ENCODE data around the gene PEAK1. TPM values are rescaled to one million over a fixed set of nuclear protein-coding genes. Genes with fewer than 3 reads are reported as not detected.

Gene PEAK1
- polyA plus RNA-seq, 2 of the 4 experiments (the other 2 are of a cell fraction), result 7.5 to 13.7 TPM

DNA sequence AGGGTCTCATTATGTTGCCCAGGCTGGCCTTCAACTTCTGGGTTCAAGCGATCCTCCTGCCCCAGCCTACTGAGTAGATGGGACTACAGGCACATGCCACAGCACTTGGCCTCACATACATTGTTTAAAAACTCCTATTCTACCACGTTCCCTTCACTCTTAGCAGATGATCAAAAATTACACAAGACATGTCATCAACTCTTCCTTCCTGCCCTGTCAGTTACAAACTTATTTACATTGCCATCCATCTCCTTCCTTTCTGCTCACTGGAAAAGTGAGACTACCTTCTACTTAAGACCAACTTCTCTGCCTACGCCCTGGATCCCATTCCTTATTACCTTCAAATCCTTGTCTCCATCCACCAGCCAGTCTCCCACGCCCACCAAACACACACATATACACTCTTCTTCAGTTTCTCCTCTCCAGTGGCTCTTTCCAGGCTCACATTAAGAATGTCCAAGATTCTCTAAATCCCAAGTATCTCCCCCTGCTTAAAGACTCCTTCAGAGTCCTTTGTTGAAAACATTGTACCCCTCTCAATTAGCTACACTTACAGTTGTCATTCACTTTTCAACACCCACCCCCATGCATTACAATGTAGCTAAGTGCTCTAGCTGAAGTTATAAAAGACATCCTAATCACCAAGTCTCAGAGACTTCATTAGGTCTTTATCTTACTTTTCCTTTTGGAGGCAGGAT, 4.3 kb downstream of the PEAK1 start:
- DNase-seq (ENCODE audit: low read depth in 1 of 2, low spot score in 1 of 2) (no peak), FAIRE-seq (no peak), ATAC-seq (no peak)
- CTCF ChIA-PET, result interaction anchor here (0.6 kb wide), 1 partner anchor 392 kb away, joined by 3 read pairs; no protein-coding TSS in a partner anchor
- POLR2A ChIA-PET, result no interaction called here
- Histone ChIP-seq H3K9me3 (no peaks in the 10 kb centered on the region), H3K4me2 (no peak overlapping the region), H3K27ac (no peak overlapping the region), H3K4me3 (no peak overlapping the region), H3K4me1 (peaks cover 18% of the 10 kb centered on the region)
- no peak for TF ChIP-seq FOSL2 (IDR thresholded peaks at IDR 0.05)
- no peak for TF ChIP-seq FOSL2 (CRISPR knock-in tag; IDR thresholded peaks at IDR 0.05)
- TF ChIP-seq ZC3H11A (IDR thresholded peaks at IDR 0.05), result no peak
- no peak for TF ChIP-seq HOXB13 (CRISPR knock-in tag; IDR thresholded peaks at IDR 0.05; ENCODE audit: low read depth)
- no peak for TF ChIP-seq FOSB (CRISPR knock-in tag; IDR thresholded peaks at IDR 0.05)
- no peak for TF ChIP-seq RARB (CRISPR knock-in tag; IDR thresholded peaks at IDR 0.05)
- TF ChIP-seq CBX2 (IDR thresholded peaks at IDR 0.05; ENCODE audit: borderline replicate concordance, low read depth), result no peak
- TF ChIP-seq, protein P1, sequence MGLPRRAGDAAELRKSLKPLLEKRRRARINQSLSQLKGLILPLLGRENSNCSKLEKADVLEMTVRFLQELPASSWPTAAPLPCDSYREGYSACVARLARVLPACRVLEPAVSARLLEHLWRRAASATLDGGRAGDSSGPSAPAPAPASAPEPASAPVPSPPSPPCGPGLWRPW (IDR thresholded peaks at IDR 0.05), result no peak
- no peak for TF ChIP-seq MYC (IDR thresholded peaks at IDR 0.05; ENCODE audit: borderline replicate concordance, low read length)
- TF ChIP-seq EHMT2 (IDR thresholded peaks at IDR 0.05; ENCODE audit: low read depth), result no peak
- TF ChIP-seq, protein P2, sequence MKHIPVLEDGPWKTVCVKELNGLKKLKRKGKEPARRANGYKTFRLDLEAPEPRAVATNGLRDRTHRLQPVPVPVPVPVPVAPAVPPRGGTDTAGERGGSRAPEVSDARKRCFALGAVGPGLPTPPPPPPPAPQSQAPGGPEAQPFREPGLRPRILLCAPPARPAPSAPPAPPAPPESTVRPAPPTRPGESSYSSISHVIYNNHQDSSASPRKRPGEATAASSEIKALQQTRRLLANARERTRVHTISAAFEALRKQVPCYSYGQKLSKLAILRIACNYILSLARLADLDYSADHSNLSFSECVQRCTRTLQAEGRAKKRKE (CRISPR knock-in tag; IDR thresholded peaks at IDR 0.05; ENCODE audit: low read depth), result no peak
- TF ChIP-seq, protein P3, sequence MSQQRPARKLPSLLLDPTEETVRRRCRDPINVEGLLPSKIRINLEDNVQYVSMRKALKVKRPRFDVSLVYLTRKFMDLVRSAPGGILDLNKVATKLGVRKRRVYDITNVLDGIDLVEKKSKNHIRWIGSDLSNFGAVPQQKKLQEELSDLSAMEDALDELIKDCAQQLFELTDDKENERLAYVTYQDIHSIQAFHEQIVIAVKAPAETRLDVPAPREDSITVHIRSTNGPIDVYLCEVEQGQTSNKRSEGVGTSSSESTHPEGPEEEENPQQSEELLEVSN (IDR thresholded peaks at IDR 0.05; ENCODE audit: borderline replicate concordance, low read depth), result no peak
- TF ChIP-seq, protein P4, sequence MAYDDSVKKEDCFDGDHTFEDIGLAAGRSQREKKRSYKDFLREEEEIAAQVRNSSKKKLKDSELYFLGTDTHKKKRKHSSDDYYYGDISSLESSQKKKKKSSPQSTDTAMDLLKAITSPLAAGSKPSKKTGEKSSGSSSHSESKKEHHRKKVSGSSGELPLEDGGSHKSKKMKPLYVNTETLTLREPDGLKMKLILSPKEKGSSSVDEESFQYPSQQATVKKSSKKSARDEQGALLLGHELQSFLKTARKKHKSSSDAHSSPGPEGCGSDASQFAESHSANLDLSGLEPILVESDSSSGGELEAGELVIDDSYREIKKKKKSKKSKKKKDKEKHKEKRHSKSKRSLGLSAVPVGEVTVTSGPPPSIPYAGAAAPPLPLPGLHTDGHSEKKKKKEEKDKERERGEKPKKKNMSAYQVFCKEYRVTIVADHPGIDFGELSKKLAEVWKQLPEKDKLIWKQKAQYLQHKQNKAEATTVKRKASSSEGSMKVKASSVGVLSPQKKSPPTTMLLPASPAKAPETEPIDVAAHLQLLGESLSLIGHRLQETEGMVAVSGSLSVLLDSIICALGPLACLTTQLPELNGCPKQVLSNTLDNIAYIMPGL (CRISPR knock-in tag; IDR thresholded peaks at IDR 0.05; ENCODE audit: borderline replicate concordance), result no peak
- no peak for TF ChIP-seq MAFK (IDR thresholded peaks at IDR 0.05; ENCODE audit: partially characterized antibody)
- no peak for TF ChIP-seq BHLHE40 (IDR thresholded peaks at IDR 0.05; ENCODE audit: low read depth, low read length)
- no peak for TF ChIP-seq POLR2AphosphoS2 (conservative IDR thresholded peaks at IDR 0.05; ENCODE audit: low read length)
- WGBS (ENCODE audit: missing lambda C conversion rate), result 87% methylated on average over 4 of the region's 4 CpGs

DNA sequence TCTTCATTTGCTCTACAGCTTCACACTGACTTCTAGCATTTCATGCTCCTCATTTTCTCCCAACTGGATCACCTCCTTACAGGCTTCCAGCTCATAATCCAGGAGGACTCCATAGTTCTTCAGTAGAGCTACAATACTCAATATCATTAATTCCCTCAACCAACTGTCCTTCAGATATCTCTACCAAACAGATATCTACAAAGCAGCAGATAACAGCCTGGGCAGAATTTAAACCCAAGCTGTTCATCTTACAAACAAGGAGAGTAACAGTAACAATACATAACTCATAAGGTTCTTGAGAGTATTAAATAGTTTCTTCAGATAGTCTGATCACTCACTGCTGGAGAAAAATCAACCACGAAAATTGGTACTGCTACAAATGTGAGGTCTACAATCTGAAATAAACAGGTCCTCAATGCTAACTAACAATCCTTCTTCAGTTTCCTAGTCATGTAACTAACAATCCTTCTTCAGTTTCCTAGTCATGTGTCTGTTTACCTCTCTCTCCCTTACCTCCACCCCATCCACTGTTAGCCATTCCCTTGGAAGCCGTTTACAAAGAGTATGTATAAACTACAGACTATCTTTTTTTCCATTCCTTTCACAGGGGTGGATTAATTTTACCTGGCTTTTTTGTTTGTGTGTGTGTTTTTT, 5.0 kb downstream of the PEAK1 start:
- no peak for FAIRE-seq
- Histone ChIP-seq H3K4me3 (no peak overlapping the region), H3K4me1 (peaks cover 18% of the 10 kb centered on the region), H3K4me2 (no peak overlapping the region), H3K27ac (no peak overlapping the region), H3K9me3 (no peaks in the 10 kb centered on the region)
- ChIA-PET CTCF (interaction anchor here (1.4 kb wide), 1 partner anchor 229 kb away, joined by 3 read pairs; no protein-coding TSS in a partner anchor), POLR2A (no interaction called here)
- WGBS (ENCODE audit: missing lambda C conversion rate), result 86% methylated on average over 2 of the region's 2 CpGs
- no peak for ATAC-seq
- no peak for DNase-seq (ENCODE audit: low read depth in 1 of 2, low spot score in 1 of 2)
- TF ChIP-seq HDAC2 (IDR thresholded peaks at IDR 0.05) (no peak), GATA3 (IDR thresholded peaks at IDR 0.05; ENCODE audit: borderline replicate concordance) (no peak), RAD21 (conservative IDR thresholded peaks at IDR 0.05 in 1 of 2, IDR thresholded peaks at IDR 0.05 in 1 of 2) (no peak), ESRRA (IDR thresholded peaks at IDR 0.05; ENCODE audit: borderline replicate concordance, low read length) (no peak), MYC (IDR thresholded peaks at IDR 0.05; ENCODE audit: borderline replicate concordance, low read length) (no peak), NFE2L2 (conservative IDR thresholded peaks at IDR 0.05; ENCODE audit: low read length) (no peak), JUNB (IDR thresholded peaks at IDR 0.05) (no peak), ZNF302 (CRISPR knock-in tag; IDR thresholded peaks at IDR 0.05) (no peak), POLR2AphosphoS2 (conservative IDR thresholded peaks at IDR 0.05; ENCODE audit: low read length) (no peak), MAZ (IDR thresholded peaks at IDR 0.05; ENCODE audit: borderline replicate concordance, low read depth, low read length) (no peak), MAFK (IDR thresholded peaks at IDR 0.05; ENCODE audit: partially characterized antibody) (no peak), ZFP36 (IDR thresholded peaks at IDR 0.05; ENCODE audit: borderline replicate concordance, partially characterized antibody) (no peak), FOXS1 (CRISPR knock-in tag; IDR thresholded peaks at IDR 0.05) (no peak), KDM1A (IDR thresholded peaks at IDR 0.05; ENCODE audit: low read depth) (no peak)
- TF ChIP-seq, protein P3 (IDR thresholded peaks at IDR 0.05; ENCODE audit: borderline replicate concordance, low read depth), result no peak
- TF ChIP-seq, protein P5, sequence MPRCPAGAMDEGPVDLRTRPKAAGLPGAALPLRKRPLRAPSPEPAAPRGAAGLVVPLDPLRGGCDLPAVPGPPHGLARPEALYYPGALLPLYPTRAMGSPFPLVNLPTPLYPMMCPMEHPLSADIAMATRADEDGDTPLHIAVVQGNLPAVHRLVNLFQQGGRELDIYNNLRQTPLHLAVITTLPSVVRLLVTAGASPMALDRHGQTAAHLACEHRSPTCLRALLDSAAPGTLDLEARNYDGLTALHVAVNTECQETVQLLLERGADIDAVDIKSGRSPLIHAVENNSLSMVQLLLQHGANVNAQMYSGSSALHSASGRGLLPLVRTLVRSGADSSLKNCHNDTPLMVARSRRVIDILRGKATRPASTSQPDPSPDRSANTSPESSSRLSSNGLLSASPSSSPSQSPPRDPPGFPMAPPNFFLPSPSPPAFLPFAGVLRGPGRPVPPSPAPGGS (IDR thresholded peaks at IDR 0.05), result no peak
- TF ChIP-seq, protein P6, sequence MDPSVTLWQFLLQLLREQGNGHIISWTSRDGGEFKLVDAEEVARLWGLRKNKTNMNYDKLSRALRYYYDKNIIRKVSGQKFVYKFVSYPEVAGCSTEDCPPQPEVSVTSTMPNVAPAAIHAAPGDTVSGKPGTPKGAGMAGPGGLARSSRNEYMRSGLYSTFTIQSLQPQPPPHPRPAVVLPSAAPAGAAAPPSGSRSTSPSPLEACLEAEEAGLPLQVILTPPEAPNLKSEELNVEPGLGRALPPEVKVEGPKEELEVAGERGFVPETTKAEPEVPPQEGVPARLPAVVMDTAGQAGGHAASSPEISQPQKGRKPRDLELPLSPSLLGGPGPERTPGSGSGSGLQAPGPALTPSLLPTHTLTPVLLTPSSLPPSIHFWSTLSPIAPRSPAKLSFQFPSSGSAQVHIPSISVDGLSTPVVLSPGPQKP (IDR thresholded peaks at IDR 0.05; ENCODE audit: low read depth, low read length), result no peak

Measured in A549 (cell line).